A549 (cell line): ENCODE results near the gene C10orf105. TPM values are rescaled to one million over a fixed set of nuclear protein-coding genes. Genes with fewer than 3 reads are reported as not detected.

Experiments
- ATAC-seq, 2 experiments: fragments of 200-7000 bp in 1 of 2; fragments of >200 bp in 1 of 2; cut with Nextera tagmentation in 1 of 2; cut with Tn5 transposase in 1 of 2; 3 replicates each; pipeline versions ENCODE4 v1.8.0 to v1.9.1; 2018 to 2020; ENCODE audit warnings: mild to moderate bottlenecking in 1 of 2, moderate library complexity in 1 of 2
- CTCF ChIA-PET: fragments of 300-600 bp; sonication (Branson Sonifier 250); formaldehyde crosslinking; extraction: SDS; loops from one replicate; lab custom pipeline; 2021; ENCODE audit warnings: antibody characterized with exemption, inconsistent platforms; lab: Yijun Ruan, JAX
- POLR2A ChIA-PET: fragments of 350-600 bp; formaldehyde crosslinking; extraction: SDS; loops from one replicate; lab custom pipeline; 2021; ENCODE audit warnings: antibody characterized with exemption, inconsistent platforms; lab: Yijun Ruan, JAX
- DNase-seq, 2 experiments: peaks; one replicate each; pipeline versions ENCODE4 v3.0.0 to v3.0.0-alpha.2; 2011 to 2016; ENCODE audit warnings: low read depth in 1 of 2, low spot score in 1 of 2
- FAIRE-seq: peaks from 2 replicates; lab custom pipeline; 2011; peaks lifted over from hg19 to GRCh38; lab: Jason Lieb, UNC
- H3K27ac ChIP-seq, 2 experiments: fragments of >200 bp; sonication (Bioruptor Twin); formaldehyde crosslinking; 3 replicates each; pipeline ENCODE4 v1.5.1; 2016 to 2017
- H3K4me1 ChIP-seq: fragments of >200 bp; sonication (Bioruptor Twin); formaldehyde crosslinking; 3 replicates; pipeline ENCODE4 v1.6.1; 2016
- H3K4me2 ChIP-seq: fragments of >200 bp; sonication (Bioruptor Twin); formaldehyde crosslinking; 3 replicates; pipeline ENCODE4 v1.6.1; 2016
- H3K4me3 ChIP-seq: fragments of >200 bp; sonication (Bioruptor Twin); formaldehyde crosslinking; 3 replicates; pipeline ENCODE4 v1.5.1; 2016
- H3K9me3 ChIP-seq: fragments of >200 bp; sonication (Bioruptor Twin); formaldehyde crosslinking; 3 replicates; pipeline ENCODE4 v1.6.1; 2016
- BHLHE40 ChIP-seq: IDR thresholded peaks from 2 replicates; pipeline ENCODE4 v1.6.1; 2012; ENCODE audit warnings: low read depth, low read length, inconsistent platforms
- CBX2 ChIP-seq: fragments of 200-600 bp; sonication (generic); IDR thresholded peaks from 2 replicates; pipeline ENCODE4 v1.6.1; 2016; ENCODE audit warnings: low read depth, mild to moderate bottlenecking, borderline replicate concordance
- CHD4 ChIP-seq: fragments of 200-600 bp; sonication (generic); IDR thresholded peaks from 2 replicates; pipeline ENCODE4 v1.6.1; 2016; ENCODE audit warnings: antibody characterized with exemption, mild to moderate bottlenecking, borderline replicate concordance
- E2F6 ChIP-seq: IDR thresholded peaks from 2 replicates; pipeline ENCODE4 v1.6.1; 2012; ENCODE audit warnings: low read depth, borderline replicate concordance
- EHMT2 ChIP-seq: fragments of 200-600 bp; sonication (generic); IDR thresholded peaks from 2 replicates; pipeline ENCODE4 v1.6.1; 2016; ENCODE audit warnings: antibody characterized with exemption, low read depth, mild to moderate bottlenecking, moderate library complexity
- EP300 ChIP-seq, 2 experiments: fragments of >200 bp; sonication (Bioruptor Twin); formaldehyde crosslinking; IDR thresholded peaks; 2 replicates in 1 of 2; 3 replicates in 1 of 2; pipeline ENCODE4 v1.6.1; 2016 to 2017
- FOSL2 ChIP-seq, 2 experiments: fragments of 450-650 bp in 1 of 2; fragments of >200 bp in 1 of 2; sonication (Bioruptor Twin) in 1 of 2; formaldehyde crosslinking; IDR thresholded peaks; 2 replicates each; pipeline versions ENCODE4 v1.5.0 to v1.6.1; 2016 to 2020; ENCODE audit warnings: mild to moderate bottlenecking in 1 of 2, moderate library complexity in 1 of 2
- FOXS1 ChIP-seq: fragments of 250-450 bp; sonication (Bioruptor Pico); IDR thresholded peaks from 2 replicates; pipeline ENCODE4 v1.5.0; 2020; ENCODE audit warnings: mild to moderate bottlenecking, moderate library complexity
- GATA3 ChIP-seq: IDR thresholded peaks from 2 replicates; pipeline ENCODE4 v1.6.1; 2012; ENCODE audit warnings: borderline replicate concordance
- HES2 ChIP-seq: fragments of >200 bp; sonication (Bioruptor Twin); formaldehyde crosslinking; IDR thresholded peaks from 2 replicates; pipeline ENCODE4 v1.6.1; 2016
- HEYL ChIP-seq: fragments of 250-450 bp; sonication (Bioruptor Pico); IDR thresholded peaks from 2 replicates; pipeline ENCODE4 v1.8.0; 2021; ENCODE audit warnings: mild to moderate bottlenecking, moderate library complexity
- HOXA7 ChIP-seq: fragments of 250-450 bp; sonication (Bioruptor Pico); IDR thresholded peaks from 2 replicates; pipeline ENCODE4 v1.5.0; 2020; ENCODE audit warnings: mild to moderate bottlenecking, moderate library complexity
- HOXB5 ChIP-seq: fragments of 250-450 bp; sonication (Bioruptor Pico); IDR thresholded peaks from 2 replicates; pipeline ENCODE4 v1.5.0; 2020; ENCODE audit warnings: mild to moderate bottlenecking, moderate library complexity
- JUN ChIP-seq, 2 experiments: fragments of >200 bp; sonication (Bioruptor Twin); formaldehyde crosslinking; IDR thresholded peaks; 2 replicates in 1 of 2; 3 replicates in 1 of 2; pipeline ENCODE4 v1.6.1; 2016 to 2017
- KDM5A ChIP-seq: fragments of 200-600 bp; sonication (generic); IDR thresholded peaks from 2 replicates; pipeline ENCODE4 v1.6.1; 2016; ENCODE audit warnings: antibody characterized with exemption, mild to moderate bottlenecking
- MAX ChIP-seq: IDR thresholded peaks from 2 replicates; pipeline ENCODE4 v1.6.1; 2012
- MYC ChIP-seq: IDR thresholded peaks from 2 replicates; pipeline ENCODE4 v1.6.1; 2012; ENCODE audit warnings: mild to moderate bottlenecking, inconsistent platforms, low read length, improper control_type of control experiment, borderline replicate concordance
- NPAS2 ChIP-seq: fragments of 250-450 bp; sonication (Bioruptor Pico); IDR thresholded peaks from 2 replicates; pipeline ENCODE4 v1.8.0; 2022; ENCODE audit warnings: mild to moderate bottlenecking, moderate library complexity, borderline replicate concordance
- PBX3 ChIP-seq: IDR thresholded peaks from 2 replicates; pipeline ENCODE4 v1.6.1; 2012
- PHF8 ChIP-seq: fragments of 200-600 bp; sonication (generic); IDR thresholded peaks from 2 replicates; pipeline ENCODE4 v1.6.1; 2016; ENCODE audit warnings: low read depth, mild to moderate bottlenecking, antibody characterized with exemption, moderate library complexity, borderline replicate concordance
- POLR2A ChIP-seq: IDR thresholded peaks from 2 replicates; pipeline ENCODE4 v1.6.1; 2012; ENCODE audit warnings: mild to moderate bottlenecking, low read length
- RARB ChIP-seq: fragments of 250-450 bp; sonication (Bioruptor Pico); IDR thresholded peaks from 2 replicates; pipeline ENCODE4 v1.8.0; 2021; ENCODE audit warnings: mild to moderate bottlenecking, moderate library complexity
- RFX5 ChIP-seq: fragments of 450-650 bp; IDR thresholded peaks from 2 replicates; pipeline ENCODE4 v1.7.1; 2014; ENCODE audit warnings: antibody characterized with exemption, mild to moderate bottlenecking, moderate library complexity
- RNF2 ChIP-seq: fragments of 200-600 bp; sonication (generic); IDR thresholded peaks from 2 replicates; pipeline ENCODE4 v1.6.1; 2016; ENCODE audit warnings: low read depth, mild to moderate bottlenecking, antibody characterized with exemption, moderate library complexity, borderline replicate concordance
- SREBF2 ChIP-seq: fragments of 450-650 bp; IDR thresholded peaks from 2 replicates; pipeline ENCODE4 v1.6.1; 2014; ENCODE audit warnings: mild to moderate bottlenecking, moderate library complexity
- ZFP36 ChIP-seq: fragments of 450-650 bp; IDR thresholded peaks from 2 replicates; pipeline ENCODE4 v1.6.1; 2014; ENCODE audit warnings: borderline replicate concordance; ENCODE audit not compliant: partially characterized antibody
- ZNF302 ChIP-seq: fragments of 250-450 bp; sonication (Bioruptor Pico); IDR thresholded peaks from 2 replicates; pipeline ENCODE4 v1.9.0; 2021; ENCODE audit warnings: inconsistent platforms, mild to moderate bottlenecking, moderate library complexity
- WGBS: methylation state at CpG from one replicate; pipeline ENCODE4 v1.1.6; 2017; ENCODE audit errors: missing lambda C conversion rate; 5-methylcytosine and 5-hydroxymethylcytosine counted together
- polyA plus RNA-seq, 4 experiments: library from polyadenylated mRNA; depleted of rRNA in 3 of 4; stranded (reverse); fragments of >200 nt; fragmentation: RNase III in 1 of 4; extraction: RNeasy Plus Mini Kit Qiagen cat#74134 plus additional on column Dnase treatment in 1 of 4; gene quantifications; 2 replicates in 3 of 4; 3 replicates in 1 of 4; pipeline ENCODE4 v1.2.3, GENCODE V29; 2011 to 2017
- TF ChIP-seq, protein P1 (sequence below): fragments of 150-350 bp; IDR thresholded peaks from 2 replicates; pipeline ENCODE4 v1.6.1; 2014; ENCODE audit warnings: low read depth, mild to moderate bottlenecking, low read length

The C10orf105 gene
- polyA plus RNA-seq, 2 of the 4 experiments (the other 2 are of a cell fraction), result not detected

- no peak for TF ChIP-seq RNF2
- no peak for TF ChIP-seq MAX
- TF ChIP-seq EP300 (IDR thresholded peaks at IDR 0.05), result no peak
- TF ChIP-seq CBX2, result no peak
- no peak for TF ChIP-seq ZNF302 (CRISPR knock-in tag)
- no peak for TF ChIP-seq SREBF2
- TF ChIP-seq RARB (CRISPR knock-in tag), result no peak
- TF ChIP-seq KDM5A, result no peak
- TF ChIP-seq ZFP36, result no peak
- TF ChIP-seq HES2, result no peak
- no peak for TF ChIP-seq HOXA7
These were observed 6.5 kb upstream of the C10orf105 start (continued) for GRCh38 chr10:71725998-71726579.

- POLR2A ChIA-PET, result no interaction called here
- no peak for TF ChIP-seq POLR2A
- TF ChIP-seq, protein P1, sequence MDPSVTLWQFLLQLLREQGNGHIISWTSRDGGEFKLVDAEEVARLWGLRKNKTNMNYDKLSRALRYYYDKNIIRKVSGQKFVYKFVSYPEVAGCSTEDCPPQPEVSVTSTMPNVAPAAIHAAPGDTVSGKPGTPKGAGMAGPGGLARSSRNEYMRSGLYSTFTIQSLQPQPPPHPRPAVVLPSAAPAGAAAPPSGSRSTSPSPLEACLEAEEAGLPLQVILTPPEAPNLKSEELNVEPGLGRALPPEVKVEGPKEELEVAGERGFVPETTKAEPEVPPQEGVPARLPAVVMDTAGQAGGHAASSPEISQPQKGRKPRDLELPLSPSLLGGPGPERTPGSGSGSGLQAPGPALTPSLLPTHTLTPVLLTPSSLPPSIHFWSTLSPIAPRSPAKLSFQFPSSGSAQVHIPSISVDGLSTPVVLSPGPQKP, result no peak
- TF ChIP-seq PHF8, result no peak
- TF ChIP-seq JUN (IDR thresholded peaks at IDR 0.05), result no peak
- no peak for TF ChIP-seq E2F6
- TF ChIP-seq, all 56 proteins: peak for 0
- ATAC-seq (no peak), DNase-seq (no peak), FAIRE-seq (no peak)
- no peaks in the 10 kb centered on the region for H3K9me3 ChIP-seq
- H3K4me2 ChIP-seq, result no peak overlapping the region
- peak overlapping the region in 1 of 2 experiments; percentile 69; a peak in 1 of 6 replicates for H3K27ac ChIP-seq
- CTCF ChIA-PET, result interaction anchor here (0.7 to 6.1 kb wide), 19 partner anchors 8 to 413 kb away, joined by 3 to 31 read pairs (median 5); partner anchors contain the start of genes SLC29A3 and VSIR
- 83% methylated on average over 6 of the region's 14 CpGs for WGBS
- no peak overlapping the region for H3K4me3 ChIP-seq
- H3K4me1 ChIP-seq, result peaks cover 33% of the 10 kb centered on the region
These were observed 5.7 kb upstream of the C10orf105 start for GRCh38 chr10:71725249-71725648.

- peaks cover 32% of the 10 kb centered on the region for H3K4me1 ChIP-seq
- DNase-seq (no peak), ATAC-seq (no peak), FAIRE-seq (no peak)
- no peak overlapping the region for H3K4me2 ChIP-seq
- H3K27ac ChIP-seq, result peak overlapping the region in 1 of 2 experiments; percentile 30; a peak in 1 of 6 replicates
- no peak overlapping the region for H3K4me3 ChIP-seq
- WGBS, result 92% methylated on average over 6 of the region's 6 CpGs
- ChIA-PET CTCF (interaction anchor here (0.6 to 6.1 kb wide), 9 partner anchors 8 to 456 kb away, joined by 3 to 31 read pairs (median 7); partner anchors contain the start of gene VSIR), POLR2A (no interaction called here)
- no peaks in the 10 kb centered on the region for H3K9me3 ChIP-seq
- TF ChIP-seq EHMT2 (no peak), RFX5 (no peak), NPAS2 (no peak), POLR2A (no peak), HOXB5 (no peak), CHD4 (no peak), MYC (no peak), E2F6 (no peak), HEYL (CRISPR knock-in tag) (no peak), FOXS1 (CRISPR knock-in tag) (no peak), FOSL2 (IDR thresholded peaks at IDR 0.05) (no peak), FOSL2 (CRISPR knock-in tag; IDR thresholded peaks at IDR 0.05) (no peak), CBX2 (no peak), PBX3 (no peak), GATA3 (no peak), PHF8 (no peak), HOXA7 (no peak), BHLHE40 (no peak)
- TF ChIP-seq, protein P1, result no peak
These were observed 5.0 kb upstream of the C10orf105 start for GRCh38 chr10:71724539-71724938.
